ENCODE measurements around the gene FRS2. TPM values are rescaled to one million over a fixed set of nuclear protein-coding genes. Genes with fewer than 3 reads are reported as not detected.
"Not testable (repeated sequence)": the region's sequence is repeated elsewhere in the genome, so short reads cannot be mapped to it uniquely, and the experiment has no call there.

The FRS2 gene, protein sequence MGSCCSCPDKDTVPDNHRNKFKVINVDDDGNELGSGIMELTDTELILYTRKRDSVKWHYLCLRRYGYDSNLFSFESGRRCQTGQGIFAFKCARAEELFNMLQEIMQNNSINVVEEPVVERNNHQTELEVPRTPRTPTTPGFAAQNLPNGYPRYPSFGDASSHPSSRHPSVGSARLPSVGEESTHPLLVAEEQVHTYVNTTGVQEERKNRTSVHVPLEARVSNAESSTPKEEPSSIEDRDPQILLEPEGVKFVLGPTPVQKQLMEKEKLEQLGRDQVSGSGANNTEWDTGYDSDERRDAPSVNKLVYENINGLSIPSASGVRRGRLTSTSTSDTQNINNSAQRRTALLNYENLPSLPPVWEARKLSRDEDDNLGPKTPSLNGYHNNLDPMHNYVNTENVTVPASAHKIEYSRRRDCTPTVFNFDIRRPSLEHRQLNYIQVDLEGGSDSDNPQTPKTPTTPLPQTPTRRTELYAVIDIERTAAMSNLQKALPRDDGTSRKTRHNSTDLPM
- total RNA-seq = 58.0 TPM

- DNase-seq (ENCODE audit: low spot score) = peak; percentile 94
- intact Hi-C loops (cut with DNase I) = no loop called here
- peak; percentile 98 for ATAC-seq
Observed at GRCh38 chr12:69470189-69471075, at the start of gene FRS2. Gene FRS2, plus strand, starts transcription at chr12:69470388. Its CDS starts 98,643 bp downstream, at chr12:69569031.

DNA sequence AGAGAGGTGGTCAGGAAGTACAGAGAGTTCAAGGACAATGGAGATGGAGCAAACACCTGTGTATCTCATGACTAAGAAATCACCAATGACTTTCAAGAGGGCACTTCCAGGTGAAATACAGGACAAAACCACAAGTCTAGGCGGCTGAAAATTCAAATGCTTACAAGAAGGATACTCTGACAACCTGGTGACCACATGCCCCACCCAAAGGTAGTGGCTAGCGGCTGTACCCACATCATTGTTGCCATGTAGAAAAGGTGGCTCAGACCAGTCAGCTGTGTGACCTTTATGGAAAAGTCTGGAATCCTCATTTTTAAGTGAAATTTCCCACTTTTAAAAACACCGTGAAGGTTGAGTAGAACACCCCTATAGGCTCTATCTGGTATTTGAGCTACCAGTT lies 48.6 kb upstream of the FRS2 start:
- ATAC-seq = no peak
- DNase-seq (ENCODE audit: low spot score) = no peak
- intact Hi-C loops (cut with DNase I) = no loop called here

DNA sequence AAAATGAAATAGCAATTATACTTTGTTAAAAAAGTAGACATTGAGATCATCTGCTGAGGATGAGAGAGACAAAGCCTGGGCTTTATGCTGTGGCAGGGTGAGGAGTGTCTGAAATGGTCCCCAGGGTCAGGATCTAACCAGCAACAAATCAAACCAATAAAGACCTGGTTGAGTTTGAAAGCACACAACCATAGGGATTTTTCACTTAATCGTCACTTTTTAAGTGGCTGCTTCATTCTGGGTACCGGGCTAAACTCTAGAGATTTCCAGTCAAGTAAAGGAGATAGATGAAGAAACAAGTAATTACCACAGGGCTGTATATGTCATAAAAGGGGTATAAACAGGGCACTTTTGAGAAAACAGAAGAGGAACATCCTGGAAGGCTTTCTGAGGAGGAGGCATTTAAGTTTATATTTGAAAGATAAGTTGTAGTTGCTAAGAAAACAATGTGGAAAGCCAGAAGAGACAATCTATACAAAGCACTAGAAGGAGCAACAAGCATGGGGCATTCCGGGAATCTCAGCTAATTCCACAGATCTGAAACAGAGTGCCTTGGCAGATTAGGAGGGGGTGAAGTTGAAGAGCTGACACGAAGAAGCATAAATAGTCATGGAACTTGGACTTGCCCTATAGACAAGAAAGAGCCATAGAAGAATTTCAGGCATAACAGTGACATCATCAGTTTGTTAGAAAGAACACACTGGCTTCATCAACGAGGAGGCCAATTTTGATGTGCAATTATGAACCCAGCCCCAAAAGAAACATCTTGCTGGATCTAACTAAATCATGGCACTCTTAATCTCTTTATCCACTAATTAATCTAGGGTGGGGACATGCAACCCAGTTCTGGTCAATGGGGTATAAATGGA lies 46.9 kb upstream of the FRS2 start:
- DNase-seq (ENCODE audit: low spot score) (no peak), ATAC-seq (no peak)
- intact Hi-C loops (cut with DNase I) = no loop called here

GRCh38 chr12:69425417-69425816 lies 44.8 kb upstream of the FRS2 start:
- DNase-seq (ENCODE audit: low spot score) = no peak
- intact Hi-C loops (cut with DNase I) = no loop called here
- no peak for ATAC-seq

GRCh38 chr12:69428351-69429073 lies 41.7 kb upstream of the FRS2 start:
- DNase-seq (ENCODE audit: low spot score) = no peak
- ATAC-seq = peak; percentile 85
- intact Hi-C loops (cut with DNase I) = no loop called here

- no peak for ATAC-seq
- intact Hi-C loops (cut with DNase I) = no loop called here
- DNase-seq (ENCODE audit: low spot score) = no peak
Observed at GRCh38 chr12:69430942-69431590, 39.1 kb upstream of the FRS2 start.

DNA sequence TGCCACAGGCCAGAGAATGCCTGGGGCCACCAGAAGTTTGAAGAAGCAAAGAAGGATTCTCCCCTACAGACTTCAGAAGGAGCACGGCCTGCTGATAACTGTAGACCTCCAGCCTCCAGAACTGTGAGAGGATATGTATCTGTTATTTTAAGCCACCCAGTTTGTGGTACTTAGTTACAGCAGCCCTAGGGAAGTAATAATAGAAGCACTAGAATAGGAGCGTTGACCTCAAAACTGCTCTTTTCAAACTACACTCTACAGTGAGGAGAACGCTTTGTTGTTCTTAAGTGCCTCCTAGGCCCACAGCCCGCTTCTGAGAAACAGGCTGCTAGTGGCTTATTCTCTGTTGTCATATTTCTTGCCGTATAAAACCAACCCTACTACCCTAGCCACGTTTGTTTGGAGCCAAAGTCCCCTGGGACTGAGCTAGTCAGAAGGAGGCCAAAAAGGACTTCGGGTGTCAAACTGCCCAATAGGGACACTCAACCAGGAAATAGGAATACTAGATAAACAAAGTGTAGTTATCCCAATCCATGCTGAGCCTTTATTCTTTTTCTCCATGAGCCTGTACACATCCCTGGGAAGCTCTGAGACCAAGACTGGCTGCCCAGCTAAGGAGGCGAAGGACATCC lies 38.5 kb upstream of the FRS2 start:
- DNase-seq (ENCODE audit: low spot score) = no peak
- intact Hi-C loops (cut with DNase I) = no loop called here
- peak; percentile 33 for ATAC-seq

DNA sequence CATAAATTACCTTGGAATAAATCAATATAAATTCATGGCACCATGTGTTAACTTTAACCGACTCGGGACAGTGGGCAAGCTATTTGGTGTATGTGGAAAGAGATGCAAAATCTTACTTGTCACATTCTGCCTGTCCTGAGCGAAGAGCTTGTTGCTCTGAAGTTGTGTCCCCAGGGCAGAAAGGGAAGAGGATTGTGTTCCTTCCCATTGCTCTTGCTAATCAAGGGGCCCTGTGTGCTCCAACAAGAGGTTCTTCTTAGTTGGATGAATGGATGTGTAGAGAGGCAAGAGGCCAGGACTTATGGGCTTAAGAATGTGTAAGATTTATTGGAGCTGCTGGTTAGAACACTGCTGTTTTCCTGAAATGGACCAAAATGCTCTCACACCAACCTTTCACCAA lies 36.5 kb upstream of the FRS2 start:
- no peak for ATAC-seq
- intact Hi-C loops (cut with DNase I) = no loop called here
- DNase-seq (ENCODE audit: low spot score) = no peak

DNA sequence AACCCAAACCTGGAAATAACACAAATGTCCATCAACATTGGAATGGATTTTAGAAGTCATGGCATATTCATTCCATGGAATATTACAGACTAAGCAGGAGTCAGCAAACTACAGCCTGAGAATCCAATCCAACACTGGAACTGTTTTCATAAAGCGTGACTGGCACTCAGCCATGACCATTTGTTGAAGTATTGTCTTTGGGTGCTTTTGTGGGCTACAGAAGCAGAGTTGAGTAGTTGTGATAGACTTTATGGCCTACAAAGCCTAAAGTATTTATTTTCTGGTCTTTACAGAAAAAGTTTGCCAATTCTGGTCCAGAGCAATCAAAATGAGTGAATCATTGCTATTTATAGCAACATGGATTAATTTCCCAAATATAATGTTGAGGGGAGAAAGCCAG lies 34.5 kb upstream of the FRS2 start:
- intact Hi-C loops (cut with DNase I) = no loop called here
- ATAC-seq (no peak), DNase-seq (ENCODE audit: low spot score) (no peak)

DNA sequence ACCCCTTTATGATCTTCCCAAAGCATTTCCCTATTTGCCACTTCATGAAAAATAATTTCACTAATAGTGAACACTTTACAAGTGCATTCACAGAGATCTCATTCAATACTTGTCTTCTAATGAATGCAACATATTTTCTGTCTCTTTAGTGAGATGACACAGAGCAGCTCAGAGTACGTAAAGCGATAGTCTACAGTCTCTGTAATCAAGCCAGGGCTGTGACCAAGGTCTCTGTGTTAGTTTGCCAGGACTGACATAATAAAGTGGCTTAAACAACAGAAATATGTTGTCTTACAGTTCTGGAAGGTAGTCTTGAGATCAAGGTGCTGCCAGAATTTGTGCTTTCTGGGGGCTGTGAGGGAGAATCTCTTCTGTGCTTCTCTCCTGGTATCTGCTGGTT lies 33.1 kb upstream of the FRS2 start:
- DNase-seq (ENCODE audit: low spot score) (no peak), ATAC-seq (no peak)
- intact Hi-C loops (cut with DNase I) = no loop called here

GRCh38 chr12:69438539-69438938 lies 31.6 kb upstream of the FRS2 start:
- ATAC-seq = no peak
- intact Hi-C loops (cut with DNase I) = no loop called here
- no peak for DNase-seq (ENCODE audit: low spot score)

- intact Hi-C loops (cut with DNase I) = no loop called here
- ATAC-seq = no peak
- DNase-seq (ENCODE audit: low spot score) = no peak
Observed at GRCh38 chr12:69440016-69440415, 30.2 kb upstream of the FRS2 start.

GRCh38 chr12:69440886-69441285 lies 29.3 kb upstream of the FRS2 start:
- no peak for DNase-seq (ENCODE audit: low spot score)
- intact Hi-C loops (cut with DNase I) = no loop called here
- no peak for ATAC-seq

DNA sequence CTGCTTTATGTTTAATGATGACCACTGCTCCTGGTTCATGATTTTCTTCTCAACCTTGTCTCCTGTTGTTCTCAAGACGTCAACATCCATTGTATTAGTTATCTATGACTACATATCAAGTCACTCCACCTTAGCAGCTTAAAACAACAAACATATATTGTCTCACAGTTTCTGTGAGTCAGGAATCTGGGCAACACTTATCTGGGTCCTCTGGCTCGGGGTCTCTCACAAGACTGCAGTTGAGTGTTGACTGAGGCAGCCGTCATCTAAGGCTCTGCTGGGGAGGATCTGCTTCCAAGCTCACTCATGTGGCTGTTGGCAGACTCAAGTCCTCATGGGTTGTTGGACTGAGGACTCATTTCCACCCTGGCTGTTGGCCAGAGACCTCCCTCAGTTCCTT lies 27.3 kb upstream of the FRS2 start:
- no peak for ATAC-seq
- intact Hi-C loops (cut with DNase I) = no loop called here
- no peak for DNase-seq (ENCODE audit: low spot score)

DNA sequence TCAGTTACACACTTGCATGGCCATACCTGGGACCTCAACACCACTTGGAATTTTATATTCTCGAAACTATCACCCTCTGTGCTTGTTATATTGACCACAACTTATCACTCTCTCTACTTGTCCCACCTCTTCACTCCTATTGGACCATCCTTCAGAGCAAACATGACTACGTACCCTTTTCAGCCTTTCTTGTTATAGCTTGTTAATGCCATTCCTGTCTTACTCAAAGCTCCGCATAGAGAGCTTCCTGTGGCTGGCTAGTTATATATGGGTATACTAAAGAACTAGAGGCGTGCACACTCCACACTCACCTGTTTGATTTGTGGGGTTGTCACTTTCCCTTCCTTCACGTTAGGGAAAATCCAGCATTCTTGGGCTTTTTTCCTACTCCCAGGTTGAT lies 26.3 kb upstream of the FRS2 start:
- ATAC-seq (no peak), DNase-seq (ENCODE audit: low spot score) (no peak)
- intact Hi-C loops (cut with DNase I) = no loop called here

DNA sequence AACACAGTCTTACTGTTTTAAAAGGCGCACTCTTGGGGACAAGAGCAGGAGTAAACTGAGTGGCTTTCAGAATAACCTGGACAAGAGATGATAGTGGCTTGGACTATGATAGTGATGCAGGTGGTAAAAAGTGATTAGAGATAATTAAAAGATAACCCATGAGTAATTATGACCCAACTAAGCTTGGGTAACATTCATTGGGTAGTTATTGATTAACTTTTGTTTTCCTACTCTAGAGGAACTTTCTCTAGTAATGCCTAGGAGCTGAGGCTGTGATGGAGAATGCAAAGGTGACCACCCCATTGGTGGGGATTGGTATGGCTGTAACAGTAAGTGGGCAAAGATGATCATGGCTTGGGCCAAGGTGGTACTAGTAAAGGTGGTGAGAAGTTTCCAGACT lies 22.3 kb upstream of the FRS2 start:
- no peak for DNase-seq (ENCODE audit: low spot score)
- intact Hi-C loops (cut with DNase I) = no loop called here
- no peak for ATAC-seq

GRCh38 chr12:69452598-69453132 lies 17.5 kb upstream of the FRS2 start:
- intact Hi-C loops (cut with DNase I); DNase-seq (ENCODE audit: low spot score); ATAC-seq: not testable (repeated sequence)

Data from sciatic nerve (tissue), 2 donors.